Esophagus muscularis mucosa (tissue), 4 donors: ENCODE measurements around the gene NEB. TPM values are rescaled to one million over a fixed set of nuclear protein-coding genes. Genes with fewer than 3 reads are reported as not detected.
A peak's percentile ranks its signal among the peaks of the same experiment; 100 is the strongest.

Source experiments
- DNase-seq: peaks from one replicate; pipeline ENCODE4 v3.0.0-alpha.2; 2017; ENCODE audit errors: extremely low spot score
- H3K27ac ChIP-seq, 4 donors: fragments of 200-600 bp; sonication (generic); replicated peaks in 1 of 4; 1 replicate in 3 of 4; 2 replicates in 1 of 4; pipeline ENCODE4 v1.5.1; 2016 to 2019; ENCODE audit warnings: mild to moderate bottlenecking in 1 of 4
- H3K27me3 ChIP-seq, 4 donors: fragments of 200-600 bp; sonication (generic); one replicate each; pipeline versions ENCODE4 v1.5.1 to v1.6.0; 2016 to 2019
- H3K36me3 ChIP-seq, 4 donors: fragments of 200-600 bp; sonication (generic); one replicate each; pipeline ENCODE4 v1.5.1; 2016 to 2019
- H3K4me1 ChIP-seq, 4 donors: fragments of 200-600 bp; sonication (generic); one replicate each; pipeline ENCODE4 v1.5.1; 2016 to 2019
- H3K4me3 ChIP-seq, 4 donors: fragments of 200-600 bp; sonication (generic); 1 replicate in 2 of 4; 2 replicates in 2 of 4; pipeline ENCODE4 v1.5.1; 2016 to 2019; ENCODE audit warnings: mild to moderate bottlenecking in 4 of 4, moderate library complexity in 1 of 4
- H3K9me3 ChIP-seq, 4 donors: fragments of 200-600 bp; sonication (generic); 1 replicate in 3 of 4; 2 replicates in 1 of 4; pipeline ENCODE4 v1.5.1; 2016 to 2019
- CTCF ChIP-seq, 3 experiments: fragments of 200-600 bp in 2 of 3; fragments of 450-650 bp in 1 of 3; sonication (generic) in 2 of 3; IDR thresholded peaks; one replicate each; pipeline ENCODE4 v1.5.1; 2017 to 2019; ENCODE audit warnings: antibody characterized with exemption in 3 of 3, mild to moderate bottlenecking in 2 of 3, moderate library complexity in 1 of 3
- EP300 ChIP-seq: sonication (generic); formaldehyde crosslinking; IDR thresholded peaks from one replicate; pipeline ENCODE4 v1.6.1; 2017; ENCODE audit warnings: antibody characterized with exemption
- POLR2A ChIP-seq: fragments of 450-650 bp; IDR thresholded peaks from one replicate; pipeline ENCODE4 v1.6.1; 2017; ENCODE audit warnings: antibody characterized with exemption, moderate library complexity, mild to moderate bottlenecking, low read depth
- POLR2AphosphoS5 ChIP-seq, 2 donors: sonication (generic); formaldehyde crosslinking; IDR thresholded peaks; one replicate each; pipeline ENCODE4 v1.6.1; 2017; ENCODE audit warnings: antibody characterized with exemption in 2 of 2
- WGBS: methylation state at CpG from one replicate; pipeline ENCODE4 v1.1.5; 2018; 5-methylcytosine and 5-hydroxymethylcytosine counted together
- intact Hi-C: fragments of 100-400 bp; cut with DNase I; formaldehyde crosslinking; loops from one replicate; pipeline ENCODE4 v1.15.1; 2023
- total RNA-seq, 4 donors: library from RNA; depleted of rRNA; stranded (reverse); fragments of >200 nt; gene quantifications; one replicate each; pipeline versions ENCODE4 v1.1.0 to v1.2.1, GENCODE V29; 2016

The NEB gene
- total RNA-seq, 4 donors from 2014 or later: 0.23 to 0.84 (median 0.54) TPM

DNA sequence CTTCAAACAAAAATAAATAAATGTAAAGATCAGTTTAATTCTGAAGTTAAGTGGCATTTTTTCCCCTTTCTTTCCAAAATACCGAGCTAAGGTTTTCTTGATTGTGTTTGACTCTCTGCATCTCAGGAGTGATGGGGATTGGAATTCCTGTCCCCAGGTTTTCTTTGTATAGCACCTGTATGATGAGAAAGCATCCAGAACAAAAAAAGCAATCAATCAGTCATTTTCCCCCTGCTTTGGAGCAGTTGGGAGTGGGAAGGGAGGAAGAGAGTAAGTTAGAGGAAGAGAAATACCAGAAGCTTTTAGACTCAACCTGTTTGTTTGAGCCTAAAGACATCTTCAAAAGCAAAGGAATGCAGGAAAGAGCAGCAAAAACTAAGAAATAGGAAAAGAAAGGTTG, 236.1 kb downstream of the NEB start:
- Histone ChIP-seq H3K36me3 (no peaks in the 10 kb centered on the region), H3K4me3 (no peak overlapping the region), H3K9me3 (no peaks in the 10 kb centered on the region), H3K4me1 (peaks cover 0 to 2% (median 0%) of the 10 kb centered on the region in 4 donors), H3K27ac (no peak overlapping the region), H3K27me3 (no peaks in the 10 kb centered on the region)
- intact Hi-C loops: no loop called here
- TF ChIP-seq POLR2A: no peak
- TF ChIP-seq POLR2AphosphoS5 (IDR thresholded peaks at IDR 0.05): no peak
- TF ChIP-seq CTCF (IDR thresholded peaks at IDR 0.05): no peak
- TF ChIP-seq EP300: no peak
- WGBS: 94% methylated on average over 1 of the region's 1 CpG
- no peak for DNase-seq

DNA sequence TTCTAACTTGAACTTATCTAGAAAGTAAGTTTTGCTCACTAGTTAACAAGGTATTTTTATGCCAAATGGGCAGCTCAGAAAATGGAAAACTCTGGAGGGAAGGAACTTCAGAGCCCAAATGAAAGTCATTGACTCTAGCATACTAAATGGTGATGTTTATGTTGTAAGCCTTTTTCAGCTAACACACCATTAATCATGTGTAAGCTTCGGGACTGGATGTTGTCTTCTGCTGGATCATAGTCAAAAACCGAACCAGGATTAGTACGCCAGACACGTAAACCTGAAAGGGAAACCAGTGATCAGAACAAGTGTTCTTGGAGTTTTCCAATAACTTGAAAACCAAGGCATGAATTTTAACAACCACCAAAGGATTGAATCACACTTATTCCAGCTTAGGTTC, 242.8 kb downstream of the NEB start:
- intact Hi-C loops: no loop called here
- H3K27ac ChIP-seq: peak overlapping the region; percentile 32 to 66 (median 59)
- no peak for DNase-seq
- peaks cover 0 to 26% (median 24%) of the 10 kb centered on the region in 4 donors for H3K4me1 ChIP-seq
- no peak for TF ChIP-seq CTCF (IDR thresholded peaks at IDR 0.05)
- no peak for TF ChIP-seq POLR2A
- TF ChIP-seq POLR2AphosphoS5 (IDR thresholded peaks at IDR 0.05): peak; percentile 60
- TF ChIP-seq EP300: no peak
- no peaks in the 10 kb centered on the region for H3K9me3 ChIP-seq
- no peaks in the 10 kb centered on the region for H3K27me3 ChIP-seq
- WGBS: 40% methylated on average over 4 of the region's 4 CpGs
- H3K4me3 ChIP-seq: no peak overlapping the region
- H3K36me3 ChIP-seq: no peaks in the 10 kb centered on the region

DNA sequence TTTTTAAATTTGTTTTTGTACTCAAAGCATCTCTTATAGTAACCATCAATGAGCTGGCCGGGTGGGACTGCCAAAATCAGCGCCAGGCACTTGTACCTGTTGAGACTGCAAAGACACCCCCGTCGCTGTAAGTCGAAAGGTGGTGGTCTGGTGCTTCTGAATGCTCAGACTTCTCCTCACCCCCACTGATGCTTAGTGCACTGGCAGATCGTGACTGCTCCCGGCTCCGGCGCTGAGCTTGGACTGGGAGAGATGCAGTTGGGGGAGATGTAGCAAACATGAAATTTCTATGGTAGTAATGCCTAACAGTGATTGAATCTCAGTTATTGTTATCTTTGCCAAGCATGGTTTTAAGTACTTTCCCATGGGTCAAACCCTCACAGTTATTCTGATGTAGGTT, 244.0 kb downstream of the NEB start:
- no peak for TF ChIP-seq EP300
- no peak for TF ChIP-seq POLR2AphosphoS5 (IDR thresholded peaks at IDR 0.05)
- TF ChIP-seq POLR2A: no peak
- no peak for TF ChIP-seq CTCF (IDR thresholded peaks at IDR 0.05)
- intact Hi-C loops: no loop called here
- H3K4me3 ChIP-seq: no peak overlapping the region
- no peaks in the 10 kb centered on the region for H3K36me3 ChIP-seq
- no peak for DNase-seq
- H3K27ac ChIP-seq: peak overlapping the region in 3 of 4 donors; percentile 59 to 66 (median 59)
- peaks cover 0 to 26% (median 24%) of the 10 kb centered on the region in 4 donors for H3K4me1 ChIP-seq
- WGBS: 68% methylated on average over 9 of the region's 9 CpGs
- H3K27me3 ChIP-seq: no peaks in the 10 kb centered on the region
- H3K9me3 ChIP-seq: no peaks in the 10 kb centered on the region

- Histone ChIP-seq H3K9me3 (no peaks in the 10 kb centered on the region), H3K4me1 (peaks cover 0 to 11% (median 10%) of the 10 kb centered on the region in 4 donors), H3K27ac (no peak overlapping the region), H3K27me3 (no peaks in the 10 kb centered on the region), H3K36me3 (peaks cover 0 to 24% (median 15%) of the 10 kb centered on the region in 4 donors), H3K4me3 (no peak overlapping the region)
- intact Hi-C loops: no loop called here
- TF ChIP-seq EP300 (no peak), CTCF (IDR thresholded peaks at IDR 0.05) (no peak), POLR2A (no peak), POLR2AphosphoS5 (IDR thresholded peaks at IDR 0.05) (no peak)
- DNase-seq: no peak
- WGBS: 94% methylated on average over 1 of the region's 1 CpG
Observed at GRCh38 chr2:151486053-151486452, 248.2 kb downstream of the NEB start.

GRCh38 chr2:151484100-151484499, 250.2 kb downstream of the NEB start:
- H3K27ac ChIP-seq: no peak overlapping the region
- WGBS: 93% methylated on average over 4 of the region's 4 CpGs
- no peak overlapping the region for H3K4me3 ChIP-seq
- H3K27me3 ChIP-seq: no peaks in the 10 kb centered on the region
- H3K36me3 ChIP-seq: peaks cover 0 to 27% (median 16%) of the 10 kb centered on the region in 4 donors
- TF ChIP-seq POLR2AphosphoS5 (IDR thresholded peaks at IDR 0.05) (no peak), CTCF (IDR thresholded peaks at IDR 0.05) (no peak), POLR2A (no peak), EP300 (no peak)
- no peaks in the 10 kb centered on the region for H3K9me3 ChIP-seq
- no peak for DNase-seq
- intact Hi-C loops: no loop called here
- H3K4me1 ChIP-seq: no peaks in the 10 kb centered on the region
